ENCODE data around the gene TFF3. TPM values are rescaled to one million over a fixed set of nuclear protein-coding genes. Genes with fewer than 3 reads are reported as not detected.

Gene TFF3
- total and polyA plus RNA-seq, 2 experiments from 2014 or later: 1.2 to 3.3 TPM

GRCh38 chr21:42319376-42319775 lies 4.2 kb upstream of the TFF3 start:
- Mint-ChIP-seq H3K27ac (no peak overlapping the region), H3K9me3 (no peaks in the 10 kb centered on the region)
- no peak for ATAC-seq

More at GRCh38 chr21:42319376-42319775, 4.2 kb upstream of the TFF3 start:
- H3K4me3 ChIP-seq: no peak overlapping the region
- Mint-ChIP-seq H3K36me3 (ENCODE audit: low read depth) (no peaks in the 10 kb centered on the region), H3K4me3 (no peak overlapping the region), H3K27me3 (ENCODE audit: insufficient read depth, low read depth, poor library complexity) (peaks cover 8% of the 10 kb centered on the region), H3K4me1 (peaks cover 31% of the 10 kb centered on the region)
- H3K27me3 ChIP-seq (ENCODE audit: insufficient read depth): no peaks in the 10 kb centered on the region
- no peaks in the 10 kb centered on the region; the same call in 1 of the 2 replicates for H3K4me1 ChIP-seq (ENCODE audit: insufficient read depth)
- H3K4me2 ChIP-seq: no peak overlapping the region
- H2AFZ ChIP-seq: no peak overlapping the region
- H3F3A ChIP-seq (replicated peaks; ENCODE audit: low read depth): no peaks in the 10 kb centered on the region
- H4K20me1 ChIP-seq (replicated peaks; ENCODE audit: insufficient read depth): no peaks in the 10 kb centered on the region
- DNase-seq (ENCODE audit: low spot score): no peak
- TF ChIP-seq ZNF462 (CRISPR knock-in tag; IDR thresholded peaks at IDR 0.05) (no peak), STAT1 (IDR thresholded peaks at IDR 0.05; ENCODE audit: unreplicated experiment) (no peak), ZNF331 (CRISPR knock-in tag; IDR thresholded peaks at IDR 0.05; ENCODE audit: low read depth) (no peak), JUNB (IDR thresholded peaks at IDR 0.05; ENCODE audit: unreplicated experiment) (no peak), EZH2phosphoT487 (IDR thresholded peaks at IDR 0.05; ENCODE audit: unreplicated experiment) (no peak), EZH2 (IDR thresholded peaks at IDR 0.05; ENCODE audit: low read depth, unreplicated experiment) (no peak), ZNF114 (CRISPR knock-in tag; IDR thresholded peaks at IDR 0.05) (no peak), REST (IDR thresholded peaks at IDR 0.05; ENCODE audit: unreplicated experiment) (no peak), POLR2AphosphoS5 (IDR thresholded peaks at IDR 0.05; ENCODE audit: low read depth) (no peak), CTCF (conservative IDR thresholded peaks at IDR 0.05; ENCODE audit: low read depth in 2 of 2) (no peak), CREB1 (CRISPR knock-in tag; IDR thresholded peaks at IDR 0.05; ENCODE audit: low read depth) (no peak), ETS1 (IDR thresholded peaks at IDR 0.05) (no peak), NANOG (IDR thresholded peaks at IDR 0.05; ENCODE audit: borderline replicate concordance) (no peak)
- H3K27ac ChIP-seq (ENCODE audit: low read depth): no peak overlapping the region
- H3K36me3 ChIP-seq (ENCODE audit: insufficient read depth): no peaks in the 10 kb centered on the region
- no peaks in the 10 kb centered on the region for H3K79me2 ChIP-seq (replicated peaks; ENCODE audit: insufficient read depth)
- no peaks in the 10 kb centered on the region for H3K9me2 ChIP-seq (ENCODE audit: insufficient read depth)

Data from GM23338 (cell line).